CD4-positive, alpha-beta T cell treated with Interleukin-10 for 1 hour (primary cell): Measurements from ENCODE around the gene RHOH.
A peak's percentile ranks its signal among the peaks of the same experiment; 100 is the strongest.
"Not testable (repeated sequence)": the region's sequence is repeated elsewhere in the genome, so short reads cannot be mapped to it uniquely, and the experiment has no call there.

ENCODE experiments used
- DNase-seq: peaks from one replicate; pipeline ENCODE4 v3.0.0-alpha.2; 2020

Gene RHOH, protein sequence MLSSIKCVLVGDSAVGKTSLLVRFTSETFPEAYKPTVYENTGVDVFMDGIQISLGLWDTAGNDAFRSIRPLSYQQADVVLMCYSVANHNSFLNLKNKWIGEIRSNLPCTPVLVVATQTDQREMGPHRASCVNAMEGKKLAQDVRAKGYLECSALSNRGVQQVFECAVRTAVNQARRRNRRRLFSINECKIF

DNA sequence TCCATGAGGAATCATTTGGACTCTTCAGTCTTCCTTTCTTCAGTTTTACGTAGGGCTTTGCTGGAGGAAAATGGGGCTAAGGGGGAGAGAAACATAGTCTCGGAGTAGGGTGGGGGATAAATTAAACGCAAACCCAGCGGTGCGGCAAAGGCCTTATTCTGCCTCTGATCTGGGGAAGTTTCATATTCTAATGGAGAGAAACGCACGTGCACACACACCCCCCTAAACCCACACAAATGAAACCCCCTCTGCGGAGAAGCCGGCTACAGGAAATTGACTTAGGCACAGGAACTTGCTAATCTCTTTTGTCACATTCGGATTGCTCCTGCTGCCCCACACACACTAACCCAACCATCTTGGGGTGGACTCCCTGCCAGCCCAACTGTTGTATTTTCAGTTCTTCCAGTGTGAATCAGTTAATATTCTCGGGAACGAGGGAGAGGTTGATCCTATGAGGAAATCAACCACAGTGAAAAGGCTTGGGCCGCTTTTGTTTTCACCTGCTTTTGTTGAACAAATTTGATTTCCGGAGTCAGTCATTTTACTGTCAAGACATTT, at the start of gene RHOH:
TSS of gene RHOH (plus strand) at position 308 of the 558 bp plus-strand sequence. CDS start 46,356 bp downstream, outside the sequence.
- DNase-seq, result peak; percentile 89

DNA sequence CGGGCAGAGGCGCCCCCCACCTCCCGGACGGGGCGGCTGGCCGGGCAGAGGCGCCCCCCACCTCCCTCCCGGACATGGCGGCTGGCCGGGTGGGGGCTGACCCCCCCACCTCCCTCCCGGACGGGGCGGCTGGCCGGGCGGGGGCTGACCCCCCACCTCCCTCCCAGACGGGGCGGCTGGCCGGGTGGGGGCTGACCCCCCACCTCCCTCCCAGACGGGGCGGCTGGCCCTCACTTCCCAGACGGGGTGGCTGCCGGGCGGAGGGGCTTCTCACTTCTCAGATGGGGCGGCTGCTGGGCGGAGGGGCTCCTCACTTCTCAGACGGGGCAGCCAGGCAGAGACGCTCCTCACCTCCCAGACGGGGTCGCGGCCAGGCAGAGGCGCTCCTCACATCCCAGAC, 49.3 kb upstream of the RHOH start:
- DNase-seq, result not testable (repeated sequence)

DNA sequence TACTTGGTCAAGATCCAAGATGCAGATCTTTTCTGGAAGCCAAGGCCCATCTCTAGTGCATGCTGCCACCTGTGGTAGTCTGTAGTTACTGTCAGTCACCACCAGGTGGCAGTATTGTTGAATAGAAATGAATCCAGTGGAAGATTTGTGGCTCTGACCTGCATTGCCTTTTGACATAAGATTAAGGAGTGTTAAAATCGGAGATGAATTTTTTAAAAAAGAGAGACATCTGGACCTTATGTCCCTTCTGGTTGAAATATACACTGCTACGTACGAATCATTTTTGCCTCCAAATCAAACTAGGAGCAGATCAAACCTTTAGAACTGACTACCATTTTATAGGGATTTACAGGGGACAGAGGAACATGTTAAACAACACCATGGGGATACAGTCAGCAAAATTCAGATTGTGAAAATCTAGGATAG, 46.9 kb upstream of the RHOH start:
- peak; percentile 89 for DNase-seq

DNA sequence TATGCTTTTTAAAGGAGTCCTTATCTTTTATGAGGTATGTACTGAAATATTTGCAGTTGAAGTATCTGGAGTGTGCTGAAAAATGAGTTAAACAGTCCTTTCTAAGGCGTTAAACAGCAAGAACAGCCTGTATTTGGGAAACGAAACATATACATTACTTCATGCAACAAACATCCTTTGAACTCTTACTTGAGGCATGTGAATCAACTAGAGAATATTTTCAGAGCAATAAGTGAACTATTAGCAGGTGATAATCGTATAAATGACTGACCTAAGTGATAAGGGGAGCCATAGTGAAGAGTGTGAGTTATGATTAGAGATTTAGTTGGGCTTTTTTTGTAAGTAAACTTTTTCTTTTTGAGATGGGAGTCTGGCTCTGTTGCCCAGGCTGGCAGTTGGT, 45.9 kb upstream of the RHOH start:
- DNase-seq, result no peak

DNA sequence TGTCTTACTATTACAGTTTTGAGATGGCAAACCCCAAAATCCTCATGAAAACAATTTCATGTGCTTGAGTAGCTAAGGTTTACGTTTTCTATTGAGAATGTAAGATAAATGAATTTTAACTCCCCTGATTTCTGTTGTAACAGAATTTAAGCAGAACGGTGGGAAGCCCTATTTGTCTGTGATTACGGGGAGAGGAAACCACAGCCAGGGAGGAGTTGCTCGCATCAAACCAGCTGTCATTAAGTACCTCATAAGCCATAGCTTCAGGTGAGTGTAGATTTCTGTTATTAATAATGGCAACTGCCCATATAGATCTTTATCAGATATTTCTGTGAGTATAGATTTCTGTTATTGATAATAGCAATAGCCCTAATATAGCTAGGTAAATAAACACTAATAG, 44.2 kb upstream of the RHOH start:
- peak; percentile 53 for DNase-seq

DNA sequence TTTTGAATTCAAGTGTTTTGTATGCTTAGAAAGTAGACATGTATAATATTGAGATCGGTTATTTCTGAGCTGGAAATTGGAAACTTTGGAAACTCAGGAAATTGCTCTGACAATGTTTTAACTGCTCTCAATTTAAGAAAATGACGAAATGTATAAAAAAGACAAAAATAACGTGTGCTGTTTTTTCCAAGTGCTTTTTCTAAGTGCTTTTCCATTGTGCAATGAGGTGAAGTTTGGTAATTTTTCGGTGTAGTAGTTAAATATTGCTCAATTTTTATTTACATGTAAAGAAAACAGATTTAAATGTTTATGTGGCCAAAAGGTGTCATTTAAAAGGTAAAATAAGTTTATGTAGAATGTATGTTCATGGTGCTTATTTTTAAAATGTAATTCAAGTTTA, 39.4 kb upstream of the RHOH start:
- no peak for DNase-seq

DNA sequence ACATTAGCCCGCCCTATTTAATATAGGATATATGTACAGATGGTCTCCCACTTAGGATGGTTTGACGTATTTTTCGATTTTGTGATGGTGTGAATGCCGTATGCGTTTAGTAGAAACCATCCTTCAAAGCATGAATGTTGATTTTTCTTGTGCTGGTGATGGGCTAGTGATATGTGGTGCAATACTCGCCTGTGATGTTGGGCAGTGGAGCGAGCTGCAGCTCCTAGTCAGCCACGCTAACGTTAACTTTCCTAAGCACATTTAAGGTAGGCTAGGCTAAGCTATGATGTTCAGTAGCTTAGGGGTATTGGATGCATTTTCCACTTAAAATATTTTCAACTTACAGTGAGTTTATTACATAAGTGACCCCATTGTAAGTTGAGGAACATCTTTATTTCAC, 36.6 kb upstream of the RHOH start:
- DNase-seq, result no peak

DNA sequence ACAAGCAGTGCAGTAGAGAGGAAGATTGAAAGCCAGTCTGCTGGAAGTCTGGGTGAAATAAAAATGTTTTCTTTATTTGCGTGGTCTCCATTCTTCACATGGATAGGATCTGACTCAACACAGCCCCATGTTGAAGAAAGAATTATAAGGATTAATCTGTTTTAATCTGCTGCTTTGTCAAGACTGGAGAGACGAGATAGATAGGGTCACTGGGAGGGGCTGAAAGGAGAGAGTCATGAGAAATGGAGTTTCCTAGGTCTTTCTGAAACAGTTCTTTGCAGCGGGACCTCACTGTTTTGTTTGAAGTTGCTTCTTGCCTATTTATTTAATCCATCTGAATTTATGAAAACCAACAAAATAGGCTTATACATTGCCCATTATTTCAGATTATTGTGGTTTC, 32.4 kb upstream of the RHOH start:
- no peak for DNase-seq

DNA sequence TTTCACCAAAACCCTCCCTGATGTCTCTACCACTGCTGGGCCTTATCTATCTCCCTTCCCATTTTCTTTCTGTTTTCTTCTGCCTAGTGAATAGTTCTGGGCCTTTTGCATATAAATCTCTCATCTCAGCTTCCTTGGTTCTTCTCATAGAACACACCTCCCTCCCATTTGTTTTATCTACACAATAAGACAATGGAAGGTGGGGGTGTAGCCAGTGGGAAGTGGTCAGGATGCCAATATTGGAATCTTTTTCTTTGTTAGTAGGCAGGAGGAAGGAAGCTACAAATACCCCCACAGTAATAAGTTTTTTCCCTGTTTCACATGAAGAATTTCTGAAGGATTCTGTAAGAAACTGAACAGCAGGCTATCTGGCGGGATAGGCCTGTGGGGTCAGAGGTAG, 30.9 kb upstream of the RHOH start:
- no peak for DNase-seq

DNA sequence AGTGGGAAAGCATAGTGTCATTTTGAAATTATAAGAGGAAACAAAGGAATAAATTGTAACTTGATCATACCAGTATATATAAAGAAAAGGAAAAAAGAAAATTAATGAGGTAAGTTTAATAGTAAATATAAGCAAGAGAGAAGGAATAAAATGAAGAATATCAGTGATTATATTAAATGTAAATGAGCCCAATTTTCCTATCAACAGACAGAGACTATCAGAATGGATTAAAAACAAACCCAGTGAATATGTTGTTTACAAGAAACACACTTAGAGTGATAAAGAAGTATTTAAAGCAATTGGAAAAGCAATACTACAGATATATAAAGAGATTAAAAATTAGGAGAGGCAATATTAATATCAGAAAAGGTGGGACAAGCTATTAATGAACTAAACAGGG, 28.8 kb upstream of the RHOH start:
- no peak for DNase-seq

DNA sequence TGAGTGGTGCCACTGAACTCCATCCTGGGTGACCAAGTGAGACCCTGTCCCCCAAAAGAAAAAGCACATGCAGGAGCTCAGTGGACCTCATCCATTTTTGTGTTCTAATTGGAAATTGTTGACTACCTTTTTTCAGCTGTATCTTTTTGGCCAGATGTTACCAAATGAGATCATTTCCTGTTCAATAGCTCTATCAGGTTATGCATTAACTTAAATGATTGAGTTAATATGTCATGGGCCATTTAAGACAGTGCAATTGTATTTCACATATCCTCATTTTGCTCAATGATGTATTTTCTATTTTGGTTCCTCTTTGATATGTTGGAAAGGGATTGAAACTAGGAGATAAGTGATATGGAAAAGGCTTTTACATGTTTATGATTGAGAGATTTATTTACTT, 26.2 kb upstream of the RHOH start:
- no peak for DNase-seq

DNA sequence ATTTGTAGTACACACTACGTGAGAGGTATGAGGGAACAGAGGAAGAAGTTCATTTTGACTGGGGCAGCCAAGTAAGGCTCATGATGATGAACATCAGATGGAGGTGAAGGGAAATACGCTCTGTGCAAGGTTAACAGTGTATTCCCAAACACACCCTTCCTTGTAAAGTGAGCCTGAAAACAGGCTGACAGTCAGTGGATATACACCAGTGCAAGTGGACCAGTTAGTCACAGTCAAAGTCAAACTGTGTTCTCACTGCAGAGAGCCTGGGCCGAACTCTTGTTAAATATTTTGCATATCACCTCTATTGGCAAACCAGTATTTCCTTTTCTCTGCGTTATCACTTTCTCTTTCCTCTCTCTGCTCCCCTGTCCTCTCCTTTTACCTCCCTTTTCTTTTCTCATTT, 23.4 kb upstream of the RHOH start:
- DNase-seq, result no peak

DNA sequence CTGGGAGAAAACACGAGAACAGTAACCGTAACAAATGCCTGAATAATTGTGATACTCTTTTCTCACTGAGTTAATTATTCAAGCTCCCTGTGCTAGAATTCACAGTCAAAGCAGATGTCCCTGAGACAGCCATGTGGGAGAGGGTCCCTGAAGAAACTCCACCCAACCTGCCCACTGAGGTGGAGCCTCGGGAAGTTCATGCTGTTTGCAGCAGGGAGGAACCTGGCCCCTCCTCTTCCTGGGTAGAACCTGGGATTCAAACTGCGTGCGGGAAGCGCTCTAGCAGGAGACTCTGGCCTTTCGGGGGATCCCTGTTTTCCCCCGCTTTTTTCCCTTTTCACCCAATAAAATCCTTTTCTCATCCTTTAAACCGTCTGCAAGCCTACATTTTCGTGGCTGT, 20.2 kb upstream of the RHOH start:
- no peak for DNase-seq

DNA sequence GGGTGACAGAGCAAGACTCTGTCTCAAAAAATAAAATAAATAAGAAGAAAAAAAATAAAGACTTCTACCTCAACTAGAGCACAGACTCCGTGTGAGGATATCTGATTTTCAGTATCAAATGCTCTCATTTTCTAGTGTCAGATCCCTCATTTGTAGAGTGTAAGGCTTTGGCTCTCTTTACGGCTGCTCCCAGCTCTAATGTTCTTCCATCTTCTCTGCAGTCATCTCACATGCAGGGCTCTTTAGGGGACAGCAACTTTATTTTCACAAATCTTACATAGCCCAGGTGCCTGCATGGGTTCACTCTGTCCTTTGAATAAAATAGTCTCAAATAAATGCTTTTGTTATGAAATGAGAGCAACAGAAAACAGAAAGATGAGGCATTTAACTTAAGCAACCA, 19.2 kb upstream of the RHOH start:
- no peak for DNase-seq

DNA sequence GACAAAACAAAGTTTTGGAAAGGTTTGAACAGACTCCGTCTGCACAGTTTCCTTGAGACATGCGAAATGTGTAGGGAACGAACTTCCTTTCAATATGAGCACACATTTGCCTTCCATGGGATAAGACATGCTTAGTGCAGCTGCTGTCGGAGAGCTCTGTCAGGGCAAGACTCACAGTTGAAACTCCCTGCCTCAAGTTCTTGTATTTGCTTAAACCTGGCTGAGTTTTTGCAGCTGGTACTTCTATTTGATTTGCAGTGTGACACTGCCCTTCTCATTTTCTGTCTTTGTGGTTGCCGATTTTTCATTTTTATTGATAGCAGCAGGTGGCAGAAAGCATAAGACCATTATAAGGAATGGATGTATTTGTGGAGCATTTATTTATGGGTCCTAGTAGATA, 18.2 kb upstream of the RHOH start:
- DNase-seq, result no peak

DNA sequence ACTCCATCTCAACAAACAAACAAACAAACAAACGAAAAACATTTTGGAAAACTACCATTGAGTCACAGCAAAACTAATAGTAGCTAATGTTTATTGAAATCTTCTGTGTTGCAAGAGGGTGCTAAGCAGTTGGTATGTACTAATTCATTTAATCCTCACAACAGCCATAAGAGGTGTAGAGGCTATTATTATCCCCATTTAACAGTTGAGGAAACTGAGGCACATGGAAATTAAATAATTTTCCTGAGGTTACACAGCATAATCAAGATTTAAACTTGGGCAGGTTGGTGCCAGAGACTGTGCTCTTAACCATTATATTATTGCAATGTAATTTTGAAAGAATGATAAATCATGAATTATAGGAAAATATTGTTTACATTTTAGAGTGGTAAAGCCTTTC, 17.5 kb upstream of the RHOH start:
- no peak for DNase-seq

DNA sequence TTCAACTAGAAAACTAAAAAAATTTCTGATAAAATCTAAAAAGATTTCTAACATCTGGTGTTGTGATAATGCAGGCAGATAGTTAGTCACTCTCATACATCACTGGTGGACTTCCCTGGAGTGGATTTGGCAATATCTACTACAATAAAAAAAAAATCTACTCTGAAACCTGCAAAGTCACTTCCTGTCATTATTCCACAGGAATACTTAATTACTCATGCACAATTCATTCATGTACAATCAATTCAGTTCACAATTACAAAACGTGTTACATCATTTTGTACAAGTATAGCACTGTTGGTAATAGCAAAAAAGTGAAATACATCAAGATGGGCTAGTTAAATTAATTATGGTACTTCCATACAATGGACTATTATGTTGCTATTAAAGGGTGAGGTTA, 16.5 kb upstream of the RHOH start:
- DNase-seq, result no peak

DNA sequence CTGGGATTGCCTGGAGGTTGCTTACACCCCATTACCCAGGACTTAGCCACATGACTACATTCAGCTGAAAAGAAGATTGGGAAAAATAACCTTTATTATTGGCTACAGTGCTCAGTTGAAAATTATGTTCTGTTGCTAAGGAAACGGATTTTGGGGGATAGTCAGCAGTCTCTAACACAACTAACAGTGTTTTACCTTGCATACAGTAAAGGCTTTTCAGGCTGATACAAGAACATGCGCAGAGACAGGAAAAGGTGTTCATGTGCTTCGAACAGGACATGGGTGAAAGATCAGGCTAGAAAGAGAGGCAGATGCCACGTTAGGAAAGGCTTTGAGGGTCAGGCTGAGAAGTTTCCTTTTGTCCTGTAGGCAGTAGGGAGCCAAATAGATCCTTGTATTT, 14.8 kb upstream of the RHOH start:
- no peak for DNase-seq

DNA sequence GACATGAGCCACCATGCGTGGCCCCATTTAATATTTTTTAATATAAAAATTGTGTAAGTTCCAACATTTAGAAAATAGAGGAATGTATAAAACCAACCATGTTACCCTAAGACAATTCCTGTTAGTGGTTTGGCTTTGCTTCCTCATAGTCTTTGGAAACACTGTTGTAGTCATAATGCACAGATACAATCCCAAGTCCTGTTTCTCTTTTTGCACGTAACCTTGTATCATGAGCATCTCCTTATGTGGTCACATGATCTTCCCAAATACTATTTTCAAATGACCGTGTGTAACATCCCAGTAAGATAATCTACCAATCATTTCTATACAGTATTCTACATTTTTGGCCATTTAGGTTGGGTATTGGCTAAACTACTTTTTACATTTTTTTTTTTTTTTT, 13.9 kb upstream of the RHOH start:
- DNase-seq, result no peak

DNA sequence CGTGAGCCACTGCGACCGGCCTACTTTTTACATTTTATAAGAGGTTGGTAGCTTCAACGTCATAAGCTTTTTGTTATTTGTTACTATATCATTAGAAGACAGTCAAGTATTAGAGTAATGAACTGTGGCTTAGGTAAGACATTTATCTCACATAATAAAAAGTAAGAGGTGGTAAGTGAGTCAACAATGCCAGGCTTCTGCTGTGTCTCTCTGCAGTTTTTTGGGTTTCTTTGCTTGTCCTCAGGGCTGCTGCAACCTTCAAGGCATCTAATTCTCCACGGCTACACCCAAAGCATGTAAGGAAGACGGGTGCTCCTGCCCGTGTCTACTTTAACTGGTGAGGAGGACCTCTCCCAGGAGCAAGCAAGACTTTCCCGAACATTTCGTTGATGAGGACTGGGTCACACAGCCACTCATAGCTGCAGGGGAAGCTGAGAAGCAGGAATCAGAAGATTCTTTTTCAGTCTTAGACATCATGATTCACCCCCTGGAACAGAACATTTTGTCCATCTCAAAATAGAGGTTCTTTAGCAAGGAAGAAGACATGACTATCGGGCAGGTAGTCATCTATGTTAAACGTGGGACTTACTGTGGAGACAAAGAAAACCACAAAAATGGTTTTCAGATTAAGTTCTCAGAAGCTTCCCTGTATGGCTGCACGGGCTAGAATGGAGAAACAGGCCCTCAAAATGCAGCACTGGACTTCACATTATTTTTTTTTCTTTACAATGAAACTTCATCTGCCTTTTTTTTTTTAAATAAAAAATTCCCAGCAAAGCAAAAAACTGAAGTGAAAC, 13.0 kb upstream of the RHOH start:
- DNase-seq, result no peak

DNA sequence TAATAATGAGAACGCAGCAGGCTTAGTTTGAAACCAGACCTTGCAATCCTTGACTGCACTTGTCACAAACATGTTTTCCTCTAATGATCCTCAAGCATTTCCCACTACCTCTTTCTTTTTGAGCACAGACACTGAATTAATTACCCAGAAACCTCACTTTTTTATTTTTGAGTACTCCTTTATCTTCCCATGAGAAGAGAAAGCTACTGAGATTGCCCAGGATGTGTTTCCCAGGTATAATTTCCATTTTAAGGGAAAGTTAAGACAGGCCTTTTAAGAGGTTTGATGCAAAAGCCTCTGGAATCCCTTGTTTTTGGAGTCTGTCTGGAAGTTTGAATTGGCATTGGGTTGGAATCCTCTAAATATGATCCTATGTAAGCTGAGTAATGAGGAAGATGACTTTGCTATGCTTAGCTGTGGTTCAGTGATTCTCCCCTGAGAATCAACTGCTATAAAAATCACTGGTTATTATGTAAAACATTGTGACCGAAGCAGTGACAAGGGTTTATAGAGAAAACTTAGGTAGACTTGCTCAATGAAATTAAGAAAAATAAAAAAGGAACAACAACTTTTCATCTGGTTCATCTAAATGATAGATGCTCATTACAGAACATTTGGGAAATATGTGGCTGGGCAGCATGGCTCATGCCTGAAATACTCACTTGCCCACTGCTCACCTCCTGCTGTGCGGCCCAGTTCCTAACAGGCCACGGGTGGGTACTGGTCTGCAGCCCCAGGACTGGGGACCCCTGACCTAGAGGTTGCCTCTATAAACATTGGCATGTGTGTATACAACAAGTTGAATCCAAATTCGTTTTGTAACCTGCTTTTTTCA, 10.8 kb upstream of the RHOH start:
- DNase-seq, result no peak

DNA sequence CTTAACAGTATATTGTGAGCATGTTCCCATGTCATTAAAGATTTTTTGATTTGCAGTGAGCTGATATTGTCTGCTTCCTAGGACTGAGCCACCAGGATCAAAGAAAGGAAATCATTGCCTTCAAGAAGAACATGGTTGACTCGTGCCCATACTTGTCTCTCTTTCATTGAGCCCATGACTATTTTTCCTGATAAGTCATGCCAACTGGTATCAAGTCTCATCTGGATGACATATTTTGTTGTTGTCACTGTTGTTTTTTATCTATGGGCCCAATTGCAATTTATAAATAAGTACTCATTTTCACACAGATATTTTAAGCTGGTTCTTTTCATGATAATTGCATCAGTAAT, 10.2 kb upstream of the RHOH start:
- DNase-seq, result no peak

DNA sequence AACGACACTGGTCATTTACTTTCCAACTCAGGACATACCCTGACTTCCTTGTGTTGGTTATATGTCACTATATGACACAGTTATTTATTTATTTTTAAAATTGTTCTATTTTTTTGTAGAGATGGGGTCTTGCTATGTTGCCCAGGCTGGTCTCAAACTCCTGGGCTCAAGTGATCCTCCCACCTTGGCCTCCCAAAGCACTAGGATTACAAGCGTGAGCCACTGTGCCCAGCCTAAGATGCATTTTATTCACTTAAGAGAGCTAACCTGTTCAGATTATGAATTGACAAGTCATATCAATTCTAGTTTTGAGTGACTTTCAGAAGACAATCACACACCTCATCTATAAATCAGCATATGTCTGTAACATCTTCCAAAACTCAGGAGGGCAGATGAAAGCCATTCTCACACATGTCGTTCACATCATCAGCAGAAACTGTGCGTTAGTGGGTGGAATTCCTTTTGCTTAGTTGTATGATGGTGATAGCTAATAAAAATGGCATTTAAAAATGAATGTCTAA, 9.4 kb upstream of the RHOH start:
- DNase-seq, result no peak

DNA sequence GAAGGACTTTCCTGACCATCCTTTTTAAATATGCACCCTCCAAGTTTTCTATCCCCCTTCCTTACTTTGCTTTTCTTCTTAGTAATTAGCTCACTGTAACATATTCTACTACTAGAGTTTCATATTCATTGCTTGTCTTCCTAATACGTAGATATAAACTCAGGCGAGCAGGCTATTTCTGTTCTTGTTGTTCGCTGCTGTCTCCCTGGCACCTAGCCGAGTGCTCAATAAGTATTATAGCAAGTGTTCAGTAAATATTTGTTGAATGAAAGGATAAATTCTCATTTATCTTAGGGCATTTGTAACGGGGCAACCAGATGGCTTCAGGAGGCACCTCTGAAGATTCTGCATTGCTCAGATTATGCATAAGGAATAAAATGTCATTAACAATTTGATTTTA, 6.8 kb upstream of the RHOH start:
- no peak for DNase-seq
